Putamen (tissue), 1 donor: ENCODE results near the gene PTTG1.
"Not testable (repeated sequence)": the region's sequence is repeated elsewhere in the genome, so short reads cannot be mapped to it uniquely, and the experiment has no call there.

ENCODE experiments used
- DNase-seq: peaks from one replicate; pipeline ENCODE4 v3.0.0-alpha.2; 2016; ENCODE audit warnings: low spot score

The PTTG1 gene

DNA sequence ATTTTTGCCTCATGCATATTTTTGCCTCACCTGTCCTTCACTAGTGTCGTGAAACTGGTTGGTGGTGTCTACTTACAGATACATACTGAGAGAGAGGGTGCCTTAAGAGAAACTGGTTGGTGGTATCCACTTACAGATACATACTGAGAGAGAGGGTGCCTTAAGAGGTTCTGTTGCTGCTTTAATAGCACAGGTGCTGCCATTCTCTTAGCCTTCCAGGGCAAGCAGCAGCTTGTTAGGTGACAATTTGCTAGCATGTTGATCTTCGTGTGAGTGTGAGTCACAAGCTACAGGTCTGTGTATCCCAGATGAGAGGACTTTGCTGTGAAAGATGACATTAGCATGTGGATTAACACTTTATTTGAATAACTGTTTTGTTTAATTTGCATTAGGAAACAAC lies 1.4 kb downstream of the PTTG1 start:
- no peak for DNase-seq

DNA sequence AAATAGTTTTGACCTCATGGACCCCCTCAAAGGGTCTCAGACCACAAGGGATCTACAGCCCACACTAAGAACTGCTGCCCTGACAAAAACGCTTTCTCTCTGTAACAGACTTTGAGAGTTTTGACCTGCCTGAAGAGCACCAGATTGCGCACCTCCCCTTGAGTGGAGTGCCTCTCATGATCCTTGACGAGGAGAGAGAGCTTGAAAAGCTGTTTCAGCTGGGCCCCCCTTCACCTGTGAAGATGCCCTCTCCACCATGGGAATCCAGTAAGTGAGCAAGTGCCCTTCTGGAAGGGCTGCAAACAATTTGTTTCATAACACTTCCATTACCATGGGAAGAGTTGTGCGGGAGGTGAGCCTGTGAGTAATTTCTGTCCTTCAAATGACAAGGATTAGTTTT lies 6.0 kb downstream of the PTTG1 start:
- DNase-seq = no peak

DNA sequence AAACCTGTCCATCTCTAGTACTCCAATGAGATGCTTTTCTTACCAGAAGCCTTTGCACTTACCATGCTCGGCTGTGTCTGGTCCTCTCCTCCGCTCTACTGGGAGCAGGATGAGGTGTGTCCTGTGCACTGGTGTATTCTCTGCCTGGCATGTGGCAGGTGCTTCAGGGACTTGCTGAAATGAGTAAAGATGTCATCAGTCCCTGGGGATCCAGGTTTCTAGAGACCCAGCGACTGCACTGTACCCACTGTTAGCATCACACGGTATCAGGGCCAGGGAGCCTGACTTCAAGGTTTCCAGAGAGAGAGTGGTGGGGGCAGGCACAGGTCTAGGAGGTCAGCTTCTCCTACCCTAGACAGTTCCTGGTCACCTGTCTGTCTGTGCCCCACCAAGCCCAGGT lies 10.5 kb downstream of the PTTG1 start:
- DNase-seq = no peak

DNA sequence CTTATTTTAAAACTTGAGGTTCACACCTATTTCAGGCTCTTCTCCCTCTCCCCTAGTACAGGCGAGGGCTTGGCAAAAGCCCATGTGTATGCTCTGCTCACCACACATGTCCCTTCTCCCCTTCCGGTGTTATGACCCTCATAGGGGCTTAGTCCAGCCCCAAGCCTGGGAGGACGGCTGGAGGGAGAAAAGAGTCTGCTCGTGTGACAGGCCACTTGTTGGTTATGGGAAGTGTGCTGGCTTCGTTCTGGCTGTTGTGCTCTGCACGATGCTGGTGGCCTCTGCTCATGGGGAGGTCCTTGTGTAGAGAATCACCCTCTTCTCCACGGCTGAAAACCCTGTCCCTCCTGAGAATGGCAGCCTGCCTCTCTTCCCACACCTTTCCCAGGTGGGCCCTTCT lies 11.1 kb downstream of the PTTG1 start:
- no peak for DNase-seq

DNA sequence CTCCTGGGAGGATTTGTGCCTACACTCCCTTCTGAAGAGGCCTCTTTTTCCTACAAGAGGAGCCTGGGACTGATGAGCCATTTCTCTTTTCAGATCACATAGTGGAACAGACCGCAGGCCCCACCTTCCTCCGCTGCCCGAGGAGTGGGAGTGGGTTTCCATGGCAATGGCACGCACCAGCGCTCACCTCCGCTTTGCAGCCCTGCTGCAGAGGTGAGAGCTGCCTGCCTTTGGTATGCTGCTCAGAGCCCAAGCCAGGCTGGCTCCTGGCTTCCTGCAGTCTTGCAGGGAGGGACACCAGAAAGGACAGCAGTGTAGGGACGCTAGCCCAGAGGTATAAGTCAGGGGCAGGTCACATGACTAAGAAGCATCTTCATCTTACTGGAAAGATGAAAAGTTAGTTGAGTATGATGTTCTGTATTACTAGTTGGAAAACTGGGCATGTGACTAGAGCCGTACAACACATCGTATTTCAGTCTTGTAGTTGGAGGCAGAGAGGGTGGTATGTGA lies 12.4 kb downstream of the PTTG1 start:
- DNase-seq = peak; percentile 84

DNA sequence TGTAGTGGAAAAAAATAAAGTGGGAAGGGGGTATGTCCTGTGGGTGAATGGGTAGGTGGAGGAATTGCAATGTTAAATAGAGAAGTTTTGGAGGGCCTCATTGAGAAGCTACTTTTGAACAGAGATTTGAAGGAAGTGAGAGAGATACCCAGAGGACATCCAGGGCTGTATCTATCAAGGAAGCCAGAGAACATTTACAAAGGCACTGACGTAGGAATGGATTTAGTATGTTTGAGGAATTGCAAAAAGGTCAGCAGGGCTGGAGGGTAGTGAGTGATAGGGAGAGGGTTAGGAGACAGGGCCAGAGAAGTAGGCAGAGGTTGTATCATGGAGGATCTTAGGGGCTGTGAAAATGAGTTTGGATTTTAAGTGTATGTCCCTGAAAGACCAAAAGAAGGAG lies 13.9 kb downstream of the PTTG1 start:
- DNase-seq = no peak

DNA sequence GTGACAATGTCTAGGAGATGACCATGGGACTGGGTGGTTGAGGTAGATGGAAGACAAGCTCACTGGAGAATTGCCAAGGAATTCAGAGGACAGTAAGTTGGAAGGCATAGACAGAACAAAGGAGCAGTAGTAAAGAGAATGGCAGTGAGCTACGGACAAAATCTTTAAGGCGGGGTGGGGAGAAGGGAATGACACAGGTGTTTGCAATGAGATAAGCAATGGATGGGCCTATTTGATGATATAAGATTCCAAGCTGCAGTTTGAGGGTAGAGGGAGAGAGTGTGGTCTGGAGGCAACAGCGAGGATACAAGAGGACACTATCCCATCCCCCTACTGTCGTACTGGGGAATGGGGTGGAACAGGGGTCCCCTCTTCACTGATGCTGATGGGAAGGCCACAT lies 14.4 kb downstream of the PTTG1 start:
- no peak for DNase-seq

DNA sequence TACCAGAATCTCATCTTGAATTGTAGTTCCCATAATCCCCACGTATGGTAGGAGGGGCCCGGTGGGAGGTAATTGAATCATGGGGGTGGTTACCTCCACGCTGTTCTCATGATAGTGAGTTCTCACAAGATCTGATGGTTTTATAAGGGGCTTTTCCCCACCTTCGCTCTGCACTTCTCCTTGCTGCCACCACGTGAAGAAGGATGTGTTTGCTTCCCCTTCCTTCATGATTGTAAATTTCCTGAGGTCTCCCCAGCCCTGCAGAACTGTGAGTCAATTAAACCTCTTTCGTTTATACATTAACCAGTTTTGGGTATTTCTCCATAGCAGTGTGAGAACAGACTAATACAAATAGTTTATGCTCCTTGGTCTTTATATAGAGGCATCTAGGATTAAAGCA lies 15.0 kb downstream of the PTTG1 start:
- not testable (repeated sequence) for DNase-seq

DNA sequence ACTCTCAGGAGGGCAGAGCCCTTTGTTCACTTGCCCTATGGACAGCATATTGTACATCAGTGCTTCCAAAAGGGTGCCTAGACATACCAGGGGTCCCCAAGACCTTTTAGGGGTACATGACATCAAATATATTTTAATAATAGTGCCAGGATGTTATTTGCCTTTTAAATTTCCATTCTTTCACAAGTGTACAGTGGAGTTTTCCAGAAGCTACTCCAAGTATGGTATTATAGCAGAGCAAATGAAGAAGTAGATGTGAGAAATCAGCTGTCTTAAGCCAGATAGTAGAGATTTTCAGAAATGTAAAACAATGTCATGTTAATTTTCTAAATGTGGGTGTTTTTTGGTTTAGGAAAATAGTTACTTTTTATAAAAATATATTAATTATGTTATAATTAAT lies 15.6 kb downstream of the PTTG1 start:
- DNase-seq = no peak

DNA sequence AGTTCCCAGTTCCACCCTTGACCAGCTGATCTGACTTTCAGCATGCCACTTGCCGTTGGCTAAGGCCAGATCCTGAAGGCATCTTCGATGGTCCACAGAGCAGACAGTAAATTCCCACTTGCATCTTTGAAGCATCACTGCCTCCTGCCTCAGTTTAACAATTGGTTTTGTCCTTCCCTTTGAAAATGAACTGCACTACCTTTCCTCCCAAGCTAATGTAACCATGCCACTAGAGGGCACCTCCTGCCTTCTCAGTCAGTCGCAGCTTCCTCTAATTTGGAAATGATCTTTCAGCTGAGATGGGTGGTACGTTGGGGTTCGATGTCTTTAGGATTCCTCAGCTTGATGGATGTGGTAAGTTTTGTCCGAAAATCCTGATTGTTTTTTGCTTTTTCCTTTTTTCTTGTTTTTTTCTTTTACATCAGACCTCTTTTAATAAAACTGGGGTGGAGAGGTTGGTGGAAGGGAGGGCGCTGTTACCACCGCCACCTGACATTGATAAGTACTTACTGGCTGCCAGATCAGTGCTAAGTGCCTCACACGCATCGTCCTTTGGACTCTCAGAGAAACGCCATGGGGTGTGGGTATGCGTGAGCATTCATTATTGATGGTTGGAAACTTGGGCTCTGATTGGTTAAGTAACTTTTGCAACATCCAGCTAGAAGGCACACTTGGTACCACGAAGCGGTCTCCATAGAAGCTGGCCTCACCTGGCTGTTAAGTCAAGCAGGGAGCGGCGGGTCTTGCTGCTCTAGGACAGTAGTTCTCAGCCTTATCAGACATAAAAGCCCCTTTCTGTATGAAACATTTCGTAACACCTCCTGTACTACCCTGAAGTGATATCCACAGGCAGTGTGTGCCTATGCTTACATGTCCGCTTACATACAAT lies 16.9 kb downstream of the PTTG1 start:
- peak; percentile 70 for DNase-seq

DNA sequence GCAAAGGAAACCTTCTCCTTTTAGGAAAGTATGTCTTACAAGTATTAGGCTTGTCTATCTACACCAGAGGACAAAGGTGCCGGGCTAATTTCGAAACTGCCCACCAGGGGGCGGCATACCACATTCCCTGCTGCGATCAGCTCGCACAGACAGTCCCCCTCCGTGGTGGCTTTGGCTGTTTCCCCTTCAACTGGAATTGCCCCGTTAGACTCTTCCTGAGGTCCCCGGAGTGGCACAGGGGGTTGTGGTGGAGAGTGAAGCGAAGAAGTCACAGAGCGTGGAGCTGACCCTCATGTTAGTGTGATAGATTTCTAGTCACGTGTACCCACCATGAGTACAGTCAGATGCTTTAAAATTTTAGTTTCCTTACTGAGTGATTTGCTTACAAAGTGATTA lies 17.5 kb downstream of the PTTG1 start:
- DNase-seq = peak; percentile 80

DNA sequence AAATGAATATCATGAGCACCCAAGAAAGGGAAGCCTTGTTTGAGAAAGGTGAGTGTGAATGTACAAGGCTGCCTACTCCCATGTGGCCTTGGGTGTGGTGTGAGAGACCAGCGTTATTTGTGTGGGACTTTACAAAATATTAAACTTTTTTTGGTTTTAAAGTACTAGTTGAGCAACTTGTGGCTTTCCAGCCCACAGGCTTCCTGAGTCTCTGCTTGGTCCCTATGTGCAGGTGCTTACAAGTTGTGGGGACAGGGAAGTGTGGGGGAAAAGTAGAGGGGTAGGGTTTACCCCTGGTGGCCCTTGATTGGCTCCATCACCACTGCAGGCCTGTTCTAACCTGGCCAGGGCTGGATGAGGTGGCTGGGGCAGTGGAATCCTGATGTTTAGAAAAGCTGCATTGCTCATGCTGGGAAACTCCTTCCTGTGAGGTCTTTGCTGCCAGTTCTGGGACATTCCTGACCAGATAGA lies 19.7 kb downstream of the PTTG1 start:
- no peak for DNase-seq

DNA sequence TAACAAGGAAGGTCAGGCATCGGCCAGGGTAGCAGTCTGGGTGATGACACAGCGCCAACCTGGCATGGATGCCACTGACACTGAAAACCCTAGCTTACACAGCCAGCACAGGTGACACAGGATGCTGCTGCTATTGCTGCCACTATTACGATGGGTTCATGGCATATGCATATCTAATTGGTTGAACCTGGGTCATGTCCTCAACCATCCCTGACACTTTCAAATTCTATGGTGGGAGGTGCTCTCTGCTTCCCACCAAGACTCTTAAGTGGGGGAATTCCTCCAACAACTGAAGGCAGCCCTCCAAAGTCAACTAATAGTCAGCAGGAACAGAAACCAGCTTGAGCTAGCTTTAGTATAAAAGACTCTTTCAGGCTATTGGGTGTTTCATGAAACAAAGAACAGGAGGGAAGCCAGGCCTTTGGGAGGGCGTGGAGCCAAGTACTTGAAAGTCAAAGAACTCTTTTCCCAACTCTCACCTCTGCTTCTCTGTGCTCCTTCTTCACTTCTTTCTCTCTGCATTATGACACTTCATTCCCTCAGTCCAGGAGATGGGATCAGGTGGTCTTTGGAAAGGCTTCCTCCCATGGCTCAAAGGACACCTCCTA lies 21.3 kb downstream of the PTTG1 start:
- DNase-seq = no peak

DNA sequence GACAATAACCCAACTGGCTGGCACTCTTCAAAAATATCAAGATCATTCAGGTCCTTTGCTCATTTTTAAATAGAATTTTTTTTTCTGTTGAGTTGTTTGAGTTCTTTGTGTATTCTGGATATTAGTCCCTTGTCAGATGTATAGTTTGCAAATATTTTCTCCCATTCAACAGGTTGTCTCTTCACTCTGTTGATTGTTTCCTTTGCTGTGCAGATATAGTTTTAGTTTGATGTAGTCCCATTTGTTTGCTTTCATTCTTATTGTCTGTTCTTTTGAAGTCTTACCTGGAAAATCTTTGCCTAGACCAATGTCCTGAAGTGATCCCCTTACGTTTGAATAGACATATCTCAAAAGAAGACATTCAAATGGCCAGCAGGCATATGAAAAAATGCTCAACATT lies 22.8 kb downstream of the PTTG1 start:
- no peak for DNase-seq

DNA sequence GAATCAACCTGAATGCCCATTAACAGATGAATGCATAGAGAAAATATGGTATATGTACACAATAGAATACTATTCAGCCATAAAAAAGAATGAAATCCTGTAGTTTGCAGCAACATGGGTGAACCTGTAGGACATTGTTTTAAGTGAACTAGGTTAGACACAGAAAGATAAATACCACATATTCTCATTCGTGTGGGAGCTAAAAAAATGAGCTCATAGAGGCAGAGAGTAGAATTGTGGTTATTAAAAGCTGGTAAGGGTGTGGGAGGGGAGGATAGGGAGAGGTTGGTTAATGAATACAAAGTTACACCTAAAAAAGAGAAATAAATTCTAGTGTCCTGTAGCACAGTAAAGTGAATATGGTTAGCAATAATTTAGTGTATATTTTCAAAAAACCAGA lies 23.5 kb downstream of the PTTG1 start:
- DNase-seq = no peak

DNA sequence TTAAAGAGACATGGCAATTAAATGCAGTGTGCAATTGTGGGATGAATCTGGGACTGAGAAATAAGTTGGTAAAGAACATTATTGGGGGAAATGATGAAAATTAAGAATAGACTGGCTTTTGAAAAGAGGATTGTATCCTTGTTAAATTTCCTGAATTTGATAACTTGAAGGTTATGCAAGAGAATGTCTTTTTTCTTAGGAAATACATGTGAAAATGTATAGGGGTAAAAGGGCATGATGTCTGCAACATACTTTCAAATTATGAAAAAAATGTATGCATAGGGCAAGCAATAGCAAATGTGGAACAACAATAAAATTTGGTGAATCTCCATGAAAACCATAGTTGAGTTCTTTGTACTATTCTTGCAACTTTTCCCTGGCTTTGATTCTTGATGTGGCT lies 24.1 kb downstream of the PTTG1 start:
- DNase-seq = no peak

DNA sequence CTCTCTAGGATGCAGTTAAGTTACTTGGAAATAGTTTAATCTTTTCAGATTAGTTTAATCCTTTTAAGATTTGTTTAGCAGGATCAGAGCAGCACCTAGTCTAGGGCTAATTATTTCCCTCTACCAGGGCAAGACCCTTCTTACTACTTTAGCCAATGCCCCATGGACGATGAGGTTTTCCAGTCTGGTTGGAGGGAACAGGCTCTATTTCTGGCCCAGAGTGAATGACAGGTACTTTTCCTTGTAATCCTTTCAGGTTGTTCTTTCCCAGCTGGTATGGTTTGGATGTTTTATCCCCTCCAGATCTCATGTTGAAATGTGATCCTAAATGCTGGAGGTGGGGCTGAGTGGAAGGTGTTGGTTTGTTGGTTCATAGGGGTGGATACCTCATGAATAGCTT lies 27.2 kb downstream of the PTTG1 start:
- DNase-seq = no peak

DNA sequence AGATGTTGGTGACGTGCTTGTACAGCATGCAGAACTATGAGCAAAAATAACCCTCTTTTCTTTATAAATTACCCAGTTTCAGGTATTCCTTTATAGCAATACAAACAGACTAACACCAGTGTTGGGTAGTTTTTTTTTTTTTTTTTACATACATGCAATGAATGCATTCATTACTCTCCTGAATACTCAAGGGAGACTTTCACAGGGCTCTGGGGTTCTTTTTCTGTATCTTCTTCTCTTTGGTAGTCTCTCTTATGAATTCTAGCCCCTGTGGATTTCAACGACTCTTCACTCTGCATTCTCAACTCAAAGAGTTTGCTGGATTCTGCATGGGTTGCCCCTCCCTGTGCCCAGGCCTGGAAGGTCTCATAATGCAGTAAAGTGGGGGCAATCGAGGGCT lies 27.8 kb downstream of the PTTG1 start:
- no peak for DNase-seq

DNA sequence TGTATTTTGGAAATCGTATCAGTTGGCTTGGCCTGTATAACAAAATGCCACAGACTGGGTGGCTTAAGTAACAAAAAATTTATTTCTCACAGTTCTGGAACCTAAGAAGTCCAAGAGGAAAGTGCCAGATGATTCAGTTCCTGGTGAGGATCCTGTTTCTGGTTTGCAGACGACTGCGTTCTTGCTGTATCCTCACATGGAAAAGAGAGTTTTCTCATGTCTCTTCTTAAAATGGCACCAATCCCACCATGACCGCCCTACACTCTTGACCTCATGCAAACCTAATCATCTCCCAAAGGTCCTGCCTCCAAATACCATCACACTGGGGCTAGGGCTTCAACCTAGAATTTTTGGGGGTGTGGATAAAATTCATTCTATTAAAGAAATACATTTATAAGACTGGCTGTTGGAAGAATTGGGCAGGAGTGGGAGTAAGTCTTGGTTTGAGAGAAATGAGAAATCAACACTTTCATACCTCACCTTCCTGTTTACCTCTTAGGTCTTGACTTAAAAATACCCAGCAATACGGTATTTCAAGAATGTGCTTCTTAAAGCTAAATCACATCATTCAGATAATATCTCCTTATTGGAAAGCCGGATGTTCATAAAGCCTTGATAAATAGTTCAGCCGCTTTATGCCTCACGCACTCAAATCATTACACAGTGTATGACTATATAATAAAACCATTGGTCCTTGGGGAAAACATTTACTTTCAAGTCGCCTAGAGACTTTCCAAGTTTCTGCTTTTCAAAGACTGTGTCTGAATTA lies 28.7 kb downstream of the PTTG1 start:
- DNase-seq = no peak

DNA sequence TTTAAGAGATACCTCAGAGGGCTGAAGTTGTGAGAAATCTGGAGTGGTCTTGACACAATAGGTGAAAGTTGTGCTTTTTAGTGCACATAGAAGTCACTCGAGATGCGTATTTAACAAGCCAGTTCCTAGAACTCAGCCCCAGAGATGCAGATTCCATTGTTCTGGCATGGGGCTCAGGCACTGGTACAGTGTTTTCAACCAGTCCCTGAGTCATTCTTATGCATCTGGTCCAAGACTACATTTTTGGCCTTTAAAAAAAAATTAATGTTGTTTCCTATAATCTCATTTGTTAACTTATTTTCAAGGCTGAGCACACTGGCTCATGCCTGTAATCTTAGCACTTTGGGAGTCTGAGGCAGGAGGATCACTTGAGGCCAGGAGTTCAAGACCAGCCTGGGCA lies 29.6 kb downstream of the PTTG1 start:
- no peak for DNase-seq

DNA sequence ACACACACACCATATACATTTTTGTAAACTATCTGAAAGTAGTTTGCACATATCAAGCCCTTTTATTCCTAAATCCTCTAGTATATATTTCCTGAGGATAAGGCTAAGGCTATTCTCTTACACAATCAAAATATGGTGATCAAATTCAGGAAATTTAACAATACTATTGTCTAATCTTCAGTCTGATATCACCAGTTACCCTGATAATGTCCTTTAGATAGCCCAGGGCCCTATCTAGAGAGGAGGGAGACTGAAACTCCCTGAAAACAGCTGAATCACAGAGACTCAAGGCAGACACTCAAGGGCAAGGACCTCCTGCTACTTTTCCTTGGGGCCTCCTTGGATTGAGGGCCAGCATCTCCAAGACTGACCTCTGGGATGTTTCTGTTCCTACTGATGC lies 30.4 kb downstream of the PTTG1 start:
- DNase-seq = no peak

DNA sequence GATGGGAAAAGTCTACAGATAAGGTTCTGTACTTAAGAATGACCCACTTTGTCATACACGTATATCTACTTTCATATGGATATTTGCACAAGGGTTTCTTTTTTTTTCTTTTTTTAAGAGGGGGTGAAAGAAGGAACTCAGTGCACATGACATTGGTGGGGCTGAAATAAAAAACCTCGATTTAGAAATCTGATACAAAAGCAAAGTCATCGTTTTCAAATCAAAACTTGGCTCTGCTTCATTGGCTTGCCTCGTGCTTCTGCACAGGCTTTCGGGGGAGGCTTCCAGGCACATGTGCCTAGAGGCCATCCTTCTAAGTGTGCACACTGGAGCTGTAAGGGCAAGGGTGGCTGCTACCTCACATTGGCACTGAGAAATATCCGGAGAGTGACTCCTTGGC lies 31.1 kb downstream of the PTTG1 start:
- no peak for DNase-seq

DNA sequence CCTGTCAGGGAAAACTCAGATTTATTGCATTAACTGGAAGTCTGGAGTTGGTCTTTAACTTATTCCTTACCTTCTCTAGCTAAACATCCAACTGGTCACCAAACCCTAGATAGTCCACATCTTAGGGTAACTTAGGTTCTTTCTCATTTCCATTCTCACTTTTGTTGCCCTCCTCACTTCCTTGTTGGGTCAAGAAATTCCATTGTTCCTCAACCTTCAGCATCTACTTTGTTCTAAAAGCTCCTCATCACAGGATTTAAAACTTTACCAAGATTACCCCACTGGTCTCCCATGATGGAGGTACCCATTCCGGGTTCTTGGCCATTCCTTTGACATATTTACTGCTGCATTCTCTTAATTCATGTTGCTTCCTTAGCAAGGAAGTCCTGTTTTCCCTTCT lies 32.1 kb downstream of the PTTG1 start:
- no peak for DNase-seq
